Amniotic stem cell (primary cell): ENCODE measurements around the gene SEMA4G.

Source experiments
- DNase-seq: peaks from one replicate; lab custom pipeline; 2025; lab: John Stamatoyannopoulos, UW

Gene SEMA4G

GRCh38 chr10:100988166-100988565, 18.9 kb downstream of the SEMA4G start:
- no peak for DNase-seq

GRCh38 chr10:100989088-100989487, 19.8 kb downstream of the SEMA4G start:
- no peak for DNase-seq

- peak; percentile 23 for DNase-seq
Measured at GRCh38 chr10:100993986-100994708, 24.8 kb downstream of the SEMA4G start.

GRCh38 chr10:100995181-100995580, 25.9 kb downstream of the SEMA4G start:
- no peak for DNase-seq

- no peak for DNase-seq
Measured at GRCh38 chr10:100996678-100997359, 27.5 kb downstream of the SEMA4G start.

GRCh38 chr10:100997360-100998182, 28.3 kb downstream of the SEMA4G start:
- DNase-seq: peak; percentile 55

GRCh38 chr10:100998183-100998990, 29.1 kb downstream of the SEMA4G start:
- DNase-seq: peak; percentile 63

GRCh38 chr10:100998991-100999741, 29.9 kb downstream of the SEMA4G start:
- DNase-seq: peak; percentile 38

- DNase-seq: no peak
Measured at GRCh38 chr10:100999742-101000126, 30.4 kb downstream of the SEMA4G start, which contains the start of gene LZTS2. Gene LZTS2 (plus strand): TSS chr10:100999808. CDS start chr10:101002539, 2,731 bp downstream.

- no peak for DNase-seq
Measured at GRCh38 chr10:101000127-101000914, 31.0 kb downstream of the SEMA4G start.

GRCh38 chr10:101000915-101001658, 31.8 kb downstream of the SEMA4G start:
- peak; percentile 90 for DNase-seq

GRCh38 chr10:101001659-101002035, 32.3 kb downstream of the SEMA4G start:
- no peak for DNase-seq

GRCh38 chr10:101002456-101002855, 33.2 kb downstream of the SEMA4G start:
- DNase-seq: no peak

- no peak for DNase-seq
Measured at GRCh38 chr10:101003639-101004206, 34.4 kb downstream of the SEMA4G start.

- DNase-seq: no peak
Measured at GRCh38 chr10:101005361-101005760, 36.1 kb downstream of the SEMA4G start.

GRCh38 chr10:101005869-101006567, 36.7 kb downstream of the SEMA4G start:
- no peak for DNase-seq

GRCh38 chr10:101006593-101007098, 37.3 kb downstream of the SEMA4G start:
- no peak for DNase-seq

- no peak for DNase-seq
Measured at GRCh38 chr10:101007099-101007711, 37.9 kb downstream of the SEMA4G start.
